ENCODE measurements around the gene MOCS3. TPM values are rescaled to one million over a fixed set of nuclear protein-coding genes. Genes with fewer than 3 reads are reported as not detected.

Gene MOCS3
- total and polyA plus RNA-seq, 8 donors: 0.89 to 7.0 (median 2.4) TPM; not detected in 1

- intact Hi-C loops (cut with DNase I; ENCODE audit: low total_unique reads): no loop called here
- no peak for DNase-seq
- Histone ChIP-seq H3K27me3 (peaks cover 0 to 54% (median 4%) of the 10 kb centered on the region in 3 donors), H3K36me3 (no peaks in the 10 kb centered on the region), H3K4me1 (peaks cover 0 to 4% (median 0%) of the 10 kb centered on the region in 4 donors), H3K9me3 (no peaks in the 10 kb centered on the region), H3K27ac (no peak overlapping the region), H3K4me3 (no peak overlapping the region)
- TF ChIP-seq POLR2AphosphoS5 (IDR thresholded peaks at IDR 0.05) (no peak), POLR2A (IDR thresholded peaks at IDR 0.05) (no peak), EP300 (IDR thresholded peaks at IDR 0.05) (no peak), CTCF (IDR thresholded peaks at IDR 0.05) (no peak)
- WGBS, 5 donors: 85 to 92% (median 90%) methylated on average over 55 to 58 of the region's 58 CpGs
These were observed 50.9 kb downstream of the MOCS3 start for GRCh38 chr20:51009303-51010042.

GRCh38 chr20:51010043-51010365, 51.4 kb downstream of the MOCS3 start:
- WGBS, 5 donors: 87 to 94% (median 93%) methylated on average over 27 to 33 of the region's 33 CpGs
- Histone ChIP-seq H3K9me3 (no peaks in the 10 kb centered on the region), H3K4me1 (peaks cover 0 to 4% (median 0%) of the 10 kb centered on the region in 4 donors)

GRCh38 chr20:51010932-51011331, 52.3 kb downstream of the MOCS3 start:
- H3K27me3 ChIP-seq: peaks cover 0 to 63% (median 4%) of the 10 kb centered on the region in 3 donors
- H3K36me3 ChIP-seq: no peaks in the 10 kb centered on the region
- peaks cover 0 to 4% (median 0%) of the 10 kb centered on the region in 4 donors for H3K4me1 ChIP-seq
- TF ChIP-seq POLR2AphosphoS5 (IDR thresholded peaks at IDR 0.05): no peak
- no peak for TF ChIP-seq POLR2A (IDR thresholded peaks at IDR 0.05)
- no peak for TF ChIP-seq CTCF (IDR thresholded peaks at IDR 0.05)
- no peak for TF ChIP-seq EP300 (IDR thresholded peaks at IDR 0.05)
- WGBS, 5 donors: 84 to 94% (median 90%) methylated on average over 3 of the region's 3 CpGs
- no peak overlapping the region for H3K27ac ChIP-seq
- intact Hi-C loops (cut with DNase I; ENCODE audit: low total_unique reads): no loop called here
- H3K4me3 ChIP-seq: no peak overlapping the region
- DNase-seq: no peak
- no peaks in the 10 kb centered on the region for H3K9me3 ChIP-seq

More at GRCh38 chr20:51010043-51010365, 51.4 kb downstream of the MOCS3 start:
- TF ChIP-seq POLR2A (IDR thresholded peaks at IDR 0.05): no peak
- TF ChIP-seq EP300 (IDR thresholded peaks at IDR 0.05): no peak
- no peak for DNase-seq
- Histone ChIP-seq H3K4me3 (no peak overlapping the region), H3K27me3 (peaks cover 0 to 56% (median 4%) of the 10 kb centered on the region in 3 donors), H3K27ac (no peak overlapping the region), H3K36me3 (no peaks in the 10 kb centered on the region)
- intact Hi-C loops (cut with DNase I; ENCODE audit: low total_unique reads): no loop called here

- Histone ChIP-seq H3K4me3 (no peak overlapping the region), H3K4me1 (peaks cover 0 to 4% (median 0%) of the 10 kb centered on the region in 4 donors), H3K27ac (no peak overlapping the region), H3K36me3 (no peaks in the 10 kb centered on the region), H3K27me3 (peaks cover 0 to 66% (median 4%) of the 10 kb centered on the region in 3 donors), H3K9me3 (no peaks in the 10 kb centered on the region)
- intact Hi-C loops (cut with DNase I; ENCODE audit: low total_unique reads): no loop called here
- WGBS, 5 donors: 85 to 91% (median 86%) methylated on average over 4 of the region's 4 CpGs
- TF ChIP-seq CTCF (IDR thresholded peaks at IDR 0.05): no peak
- TF ChIP-seq EP300 (IDR thresholded peaks at IDR 0.05): no peak
- TF ChIP-seq POLR2A (IDR thresholded peaks at IDR 0.05): no peak
- TF ChIP-seq POLR2AphosphoS5 (IDR thresholded peaks at IDR 0.05): no peak
- no peak for DNase-seq
These were observed 52.9 kb downstream of the MOCS3 start for GRCh38 chr20:51011479-51011878.

- H3K27me3 ChIP-seq: peaks cover 0 to 67% (median 4%) of the 10 kb centered on the region in 3 donors
- no peaks in the 10 kb centered on the region for H3K9me3 ChIP-seq
- H3K27ac ChIP-seq: no peak overlapping the region
- TF ChIP-seq POLR2A (IDR thresholded peaks at IDR 0.05) (no peak), EP300 (IDR thresholded peaks at IDR 0.05) (no peak), CTCF (IDR thresholded peaks at IDR 0.05) (no peak), POLR2AphosphoS5 (IDR thresholded peaks at IDR 0.05) (no peak)
- H3K4me1 ChIP-seq: peaks cover 0 to 4% (median 0%) of the 10 kb centered on the region in 4 donors
- H3K4me3 ChIP-seq: no peak overlapping the region
- H3K36me3 ChIP-seq: no peaks in the 10 kb centered on the region
- intact Hi-C loops (cut with DNase I; ENCODE audit: low total_unique reads): no loop called here
- no peak for DNase-seq
- WGBS, 5 donors: 39 to 64% (median 61%) methylated on average over 3 of the region's 3 CpGs
These were observed 53.7 kb downstream of the MOCS3 start for GRCh38 chr20:51012357-51012756.
